HCT116 (cell line): ENCODE data around the gene PLCB1. TPM values are rescaled to one million over a fixed set of nuclear protein-coding genes. Genes with fewer than 3 reads are reported as not detected.

Experiments used
- ATAC-seq: fragments of 200-7000 bp; cut with Tn5 transposase; 2 replicates; pipeline ENCODE4 v1.9.1; 2020; ENCODE audit warnings: mild to moderate bottlenecking, moderate library complexity
- BruUV-seq: library from RNA; stranded (reverse); fragments of 400-500 nt; replicated peaks from 2 replicates; lab custom pipeline; 2021; lab: Mats Ljungman, UMichigan
- CTCF ChIA-PET: fragments of 300-600 bp; sonication (Branson Sonifier 250); formaldehyde crosslinking; loops from one replicate; lab custom pipeline; 2021; ENCODE audit warnings: antibody characterized with exemption; lab: Charles Lee
- POLR2A ChIA-PET: fragments of 300-600, 350-600 bp; sonication (Branson Sonifier 250); formaldehyde crosslinking; loops from one replicate; lab custom pipeline; 2021; ENCODE audit warnings: antibody characterized with exemption; lab: Charles Lee
- RAD21 ChIA-PET, 2 experiments: fragments of 300-600 bp; sonication (Branson Sonifier 250); formaldehyde crosslinking; loops; one replicate each; lab custom pipeline; 2023; ENCODE audit warnings: low total read pairs in 2 of 2; ENCODE audit not compliant: uncharacterized antibody in 2 of 2, unreplicated experiment in 2 of 2, low non-redundant PET in 1 of 2; lab: Charles Lee
- DNase-seq: peaks from one replicate; pipeline ENCODE4 v3.0.0-alpha.2; 2010; ENCODE audit warnings: low read depth, low spot score
- H2AFZ ChIP-seq: fragments of 200-600 bp; shearing (Covaris generic), sonication (generic); 2 replicates; pipeline ENCODE4 v1.6.1; 2017; ENCODE audit warnings: low read depth, mixed run types, mixed read lengths, antibody characterized with exemption, low read length; ENCODE audit not compliant: poor library complexity, severe bottlenecking
- H3K27ac ChIP-seq: 2 replicates; pipeline ENCODE4 v1.5.1; 2012; ENCODE audit warnings: low read depth, low read length
- H3K27me3 ChIP-seq: fragments of 200-600 bp; sonication (generic); 2 replicates; pipeline ENCODE4 v1.6.1; 2016; ENCODE audit warnings: mixed run types, low read length, mixed read lengths; ENCODE audit not compliant: insufficient read depth
- H3K36me3 ChIP-seq, 2 experiments: fragments of 200-500 bp in 1 of 2; fragments of 200-600 bp in 1 of 2; sonication (Bioruptor generic) in 1 of 2; sonication (generic) in 1 of 2; 2 replicates each; pipeline versions ENCODE4 v1.5.1 to v1.6.1; 2014 to 2016; ENCODE audit warnings: low read length in 2 of 2, inconsistent platforms in 1 of 2, mixed read lengths in 1 of 2, mixed run types in 1 of 2; ENCODE audit not compliant: insufficient read depth in 2 of 2, control insufficient read depth in 1 of 2
- H3K4me1 ChIP-seq, 2 experiments: fragments of 200-600 bp in 1 of 2; sonication (generic) in 1 of 2; 2 replicates each; pipeline versions ENCODE4 v1.5.1 to v1.6.1; 2012 to 2017; ENCODE audit warnings: low read length in 2 of 2, inconsistent platforms in 1 of 2, mild to moderate bottlenecking in 1 of 2, mixed read lengths in 1 of 2, mixed run types in 1 of 2, moderate library complexity in 1 of 2; ENCODE audit not compliant: insufficient read depth in 2 of 2, control insufficient read depth in 1 of 2
- H3K4me2 ChIP-seq: fragments of 200-600 bp; sonication (generic); 2 replicates; pipeline ENCODE4 v1.6.1; 2017; ENCODE audit warnings: mixed run types, low read length, mixed read lengths
- H3K4me3 ChIP-seq, 2 experiments: fragments of 200-600 bp in 1 of 2; sonication (generic) in 1 of 2; replicated peaks in 1 of 2; 2 replicates each; pipeline ENCODE4 v1.5.1; 2011 to 2016; ENCODE audit warnings: low read length in 2 of 2, control low read depth in 1 of 2, low read depth in 1 of 2, mild to moderate bottlenecking in 1 of 2, mixed read lengths in 1 of 2, mixed run types in 1 of 2
- H3K79me2 ChIP-seq: fragments of 200-600 bp; sonication (generic); 2 replicates; pipeline ENCODE4 v1.6.1; 2017; ENCODE audit warnings: mild to moderate bottlenecking, mixed run types, low read length, moderate library complexity, mixed read lengths; ENCODE audit not compliant: insufficient read depth
- H3K9ac ChIP-seq: fragments of 200-600 bp; sonication (generic); 2 replicates; pipeline ENCODE4 v1.6.1; 2016; ENCODE audit warnings: low read length, mixed read lengths
- H3K9me2 ChIP-seq: fragments of 200-600 bp; sonication (generic), shearing (Covaris generic); 2 replicates; pipeline ENCODE4 v1.6.1; 2017; ENCODE audit warnings: mixed run types, mild to moderate bottlenecking, moderate library complexity; ENCODE audit not compliant: insufficient read depth
- H3K9me3 ChIP-seq, 2 experiments: fragments of 200-500 bp in 1 of 2; fragments of 200-600 bp in 1 of 2; sonication (Bioruptor generic) in 1 of 2; sonication (generic) in 1 of 2; 2 replicates each; pipeline ENCODE4 v1.6.1; 2014 to 2017; ENCODE audit warnings: low read length in 2 of 2, mixed read lengths in 2 of 2, inconsistent platforms in 1 of 2, low read depth in 1 of 2, mild to moderate bottlenecking in 1 of 2, mixed run types in 1 of 2, moderate library complexity in 1 of 2; ENCODE audit not compliant: control insufficient read depth in 1 of 2, insufficient read depth in 1 of 2
- H4K20me1 ChIP-seq: fragments of 200-600 bp; sonication (generic), shearing (Covaris generic); 2 replicates; pipeline ENCODE4 v1.6.1; 2017; ENCODE audit warnings: mixed run types, mild to moderate bottlenecking, moderate library complexity; ENCODE audit not compliant: insufficient read depth
- CBX3 ChIP-seq: IDR thresholded peaks from 2 replicates; pipeline ENCODE4 v1.6.1; 2012; ENCODE audit warnings: low read depth
- CEBPB ChIP-seq: IDR thresholded peaks from 2 replicates; pipeline ENCODE4 v1.6.1; 2012; ENCODE audit warnings: low read depth
- EGR1 ChIP-seq: IDR thresholded peaks from 2 replicates; pipeline ENCODE4 v1.6.1; 2012; ENCODE audit warnings: low read depth
- ELF1 ChIP-seq: IDR thresholded peaks from 2 replicates; pipeline ENCODE4 v1.6.1; 2012; ENCODE audit warnings: low read depth, borderline replicate concordance
- EZH2 ChIP-seq: fragments of 200-600 bp; sonication (generic); IDR thresholded peaks from 2 replicates; pipeline ENCODE4 v1.6.1; 2017; ENCODE audit warnings: antibody characterized with exemption, mixed run types
- EZH2phosphoT487 ChIP-seq: fragments of 200-600 bp; IDR thresholded peaks from 2 replicates; pipeline ENCODE4 v1.6.1; 2018; ENCODE audit warnings: antibody characterized with exemption, borderline replicate concordance
- FOSL1 ChIP-seq: IDR thresholded peaks from 2 replicates; pipeline ENCODE4 v1.6.1; 2012; ENCODE audit warnings: low read depth
- JUND ChIP-seq: IDR thresholded peaks from 2 replicates; pipeline ENCODE4 v1.6.1; 2012
- POLR2A ChIP-seq: IDR thresholded peaks from 2 replicates; pipeline ENCODE4 v1.7.0; 2011; ENCODE audit warnings: borderline replicate concordance; ENCODE audit not compliant: insufficient read depth, insufficient read length; ENCODE audit errors: extremely low read depth
- RAD21 ChIP-seq: IDR thresholded peaks from 2 replicates; pipeline ENCODE4 v1.6.1; 2012; ENCODE audit warnings: low read depth, mild to moderate bottlenecking
- REST ChIP-seq: IDR thresholded peaks from 2 replicates; pipeline ENCODE4 v1.6.1; 2012; ENCODE audit warnings: low read depth
- SIN3A ChIP-seq: IDR thresholded peaks from 2 replicates; pipeline ENCODE4 v1.6.1; 2012; ENCODE audit warnings: low read depth
- SP1 ChIP-seq: IDR thresholded peaks from 2 replicates; pipeline ENCODE4 v1.6.1; 2012; ENCODE audit warnings: low read depth
- SRF ChIP-seq: IDR thresholded peaks from 2 replicates; pipeline ENCODE4 v1.6.1; 2012; ENCODE audit warnings: low read depth
- TCF7L2 ChIP-seq: IDR thresholded peaks from 2 replicates; pipeline ENCODE4 v1.7.0; 2011; ENCODE audit warnings: borderline replicate concordance, inconsistent platforms; ENCODE audit not compliant: insufficient read depth, insufficient read length; ENCODE audit errors: extremely low read depth
- YY1 ChIP-seq: IDR thresholded peaks from 2 replicates; pipeline ENCODE4 v1.6.1; 2011; ENCODE audit warnings: low read length, low read depth, moderate library complexity, mild to moderate bottlenecking; ENCODE audit not compliant: insufficient replicate concordance; ENCODE audit errors: extremely low read depth
- ZNF274 ChIP-seq: fragments of 200-500 bp; sonication (Bioruptor generic); IDR thresholded peaks from 2 replicates; pipeline ENCODE4 v1.6.1; 2014; ENCODE audit warnings: mild to moderate bottlenecking, low read depth, low read length, inconsistent platforms
- intact Hi-C: fragments of 100-400 bp; cut with micrococcal nuclease; formaldehyde crosslinking; loops from 2 replicates; pipeline ENCODE4 v1.10.0; 2022
- total RNA-seq: library from RNA; stranded (reverse); gene quantifications from one replicate; pipeline ENCODE4 v1.2.1, GENCODE V29; 2021; ENCODE audit not compliant: unreplicated experiment
- TF ChIP-seq, protein P1 (sequence below): IDR thresholded peaks from 2 replicates; pipeline ENCODE4 v1.6.1; 2012

Gene PLCB1
- total RNA-seq, 1 experiment from 2014 or later: 15.8 TPM

- TF ChIP-seq CEBPB (no peak), ELF1 (no peak), EGR1 (no peak)
These were observed 51.5 kb downstream of the PLCB1 start (continued) for GRCh38 chr20:8183526-8183925.

DNA sequence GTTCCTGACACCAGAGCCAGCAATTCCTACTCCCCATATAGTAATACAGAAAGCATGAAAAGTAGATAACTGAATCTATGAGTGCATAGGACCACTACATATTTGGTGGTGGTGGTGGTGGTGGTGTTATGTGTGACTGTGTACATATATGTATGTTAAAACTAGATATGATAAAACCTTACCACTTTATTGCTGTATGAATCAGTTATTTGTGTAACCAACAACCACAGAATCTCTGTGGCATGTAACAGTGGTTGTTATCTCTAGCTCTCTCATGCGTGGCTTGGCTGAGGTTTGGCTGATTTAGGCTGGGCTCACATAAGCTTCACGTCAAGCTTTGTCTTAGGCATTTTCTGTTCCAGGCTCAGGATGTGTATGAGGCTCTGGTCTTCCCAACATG is 55.7 kb downstream of the PLCB1 start:
- H4K20me1 ChIP-seq: no peaks in the 10 kb centered on the region
- H3K4me1 ChIP-seq: no peaks in the 10 kb centered on the region
- H3K4me2 ChIP-seq: no peak overlapping the region
- no peak overlapping the region for H2AFZ ChIP-seq
- no peaks in the 10 kb centered on the region for H3K27me3 ChIP-seq
- intact Hi-C loops: no loop called here
- TF ChIP-seq JUND (no peak), FOSL1 (no peak), EGR1 (no peak), POLR2A (no peak), CEBPB (no peak), REST (no peak), SRF (no peak), ELF1 (no peak), YY1 (no peak), ZNF274 (no peak), TCF7L2 (no peak), SIN3A (no peak), EZH2 (no peak), SP1 (no peak), CBX3 (no peak), EZH2phosphoT487 (no peak), RAD21 (no peak)
- TF ChIP-seq, protein P1, sequence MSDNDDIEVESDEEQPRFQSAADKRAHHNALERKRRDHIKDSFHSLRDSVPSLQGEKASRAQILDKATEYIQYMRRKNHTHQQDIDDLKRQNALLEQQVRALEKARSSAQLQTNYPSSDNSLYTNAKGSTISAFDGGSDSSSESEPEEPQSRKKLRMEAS: no peak
- H3K27ac ChIP-seq: no peak overlapping the region
- ATAC-seq: no peak
- no peak for DNase-seq
- no peaks in the 10 kb centered on the region for H3K36me3 ChIP-seq
- BruUV-seq: no TSS peak
- H3K9me3 ChIP-seq: no peaks in the 10 kb centered on the region; a peak in 1 of 4 replicates
- ChIA-PET CTCF (no interaction called here), POLR2A (no interaction called here), RAD21 (no interaction called here)
- no peaks in the 10 kb centered on the region for H3K79me2 ChIP-seq
- no peak overlapping the region for H3K9ac ChIP-seq
- no peak overlapping the region for H3K4me3 ChIP-seq
- H3K9me2 ChIP-seq: no peaks in the 10 kb centered on the region
